Smooth muscle cell (in vitro differentiated cells): ENCODE measurements around the gene FFAR1. TPM values are rescaled to one million over a fixed set of nuclear protein-coding genes. Genes with fewer than 3 reads are reported as not detected.

Source experiments
- DNase-seq: peaks from one replicate; lab custom pipeline; 2025; ENCODE audit not compliant: unreplicated experiment; lab: John Stamatoyannopoulos, UW
- H2AFZ ChIP-seq: fragments of 200-600 bp; sonication (generic); 2 replicates; pipeline ENCODE4 v1.6.0; 2016; ENCODE audit warnings: antibody characterized with exemption, low read depth, mild to moderate bottlenecking
- H3F3A ChIP-seq: fragments of 200-600 bp; sonication (generic); 2 replicates; pipeline ENCODE4 v1.6.0; 2017; ENCODE audit warnings: antibody characterized with exemption, low read depth
- H3K27ac ChIP-seq: fragments of 200-600 bp; sonication (generic); 2 replicates; pipeline ENCODE4 v1.5.1; 2016; ENCODE audit warnings: low read depth, mild to moderate bottlenecking
- H3K27me3 ChIP-seq: fragments of 200-600 bp; sonication (generic); 2 replicates; pipeline ENCODE4 v1.6.1; 2016; ENCODE audit warnings: low read depth, mild to moderate bottlenecking
- H3K36me3 ChIP-seq: fragments of 200-600 bp; sonication (generic); 2 replicates; pipeline ENCODE4 v1.5.1; 2016; ENCODE audit warnings: low read depth
- H3K4me1 ChIP-seq: fragments of 200-600 bp; sonication (generic); 2 replicates; pipeline ENCODE4 v1.5.1; 2016; ENCODE audit warnings: low read depth
- H3K4me2 ChIP-seq: fragments of 200-600 bp; sonication (generic); 2 replicates; pipeline ENCODE4 v1.6.0; 2016; ENCODE audit warnings: mild to moderate bottlenecking
- H3K4me3 ChIP-seq: fragments of 200-600 bp; sonication (generic); 2 replicates; pipeline ENCODE4 v1.5.1; 2016; ENCODE audit warnings: mild to moderate bottlenecking
- H3K79me2 ChIP-seq: fragments of 200-600 bp; sonication (generic); 2 replicates; pipeline ENCODE4 v1.6.0; 2016; ENCODE audit warnings: low read depth, mild to moderate bottlenecking
- H3K9ac ChIP-seq: fragments of 200-600 bp; sonication (generic); 2 replicates; pipeline ENCODE4 v1.6.0; 2016; ENCODE audit warnings: low read depth
- H3K9me3 ChIP-seq: fragments of 200-600 bp; sonication (generic); replicated peaks from 2 replicates; pipeline ENCODE4 v1.5.1; 2016; ENCODE audit warnings: low read depth
- H4K20me1 ChIP-seq: fragments of 200-600 bp; sonication (generic); 2 replicates; pipeline ENCODE4 v1.6.0; 2016; ENCODE audit warnings: low read depth
- CTCF ChIP-seq: fragments of 200-600 bp; sonication (generic); IDR thresholded peaks from 2 replicates; pipeline ENCODE4 v1.5.1; 2017; ENCODE audit warnings: borderline replicate concordance, mild to moderate bottlenecking, antibody characterized with exemption; ENCODE audit not compliant: insufficient read depth, poor library complexity, severe bottlenecking
- WGBS: methylation state at CpG from one replicate; pipeline ENCODE4 v1.1.7; 2016; ENCODE audit warnings: low lambda C conversion rate; 5-methylcytosine and 5-hydroxymethylcytosine counted together
- polyA plus RNA-seq: library from polyadenylated mRNA; unstranded; fragments of >200 nt; fragmentation: Nextera tagmentation; extraction: Ambion mirVana; gene quantifications from 2 replicates; pipeline ENCODE4 v1.2.1, GENCODE V29; 2016
- total RNA-seq: library from RNA; depleted of rRNA; stranded (reverse); fragments of >200 nt; gene quantifications from 2 replicates; pipeline ENCODE4 v1.2.3, GENCODE V29; 2014

FFAR1 gene
- total and polyA plus RNA-seq, 2 experiments from 2014 or later = not detected

GRCh38 chr19:35346193-35347052, 1.3 kb upstream of the FFAR1 start:
- 91% methylated on average over 26 of the region's 28 CpGs for WGBS

GRCh38 chr19:35347930-35348298, 212 bp downstream of the FFAR1 start:
- H3K9ac ChIP-seq = no peak overlapping the region
- H4K20me1 ChIP-seq = no peaks in the 10 kb centered on the region
- TF ChIP-seq CTCF = no peak
- H3K4me1 ChIP-seq = no peaks in the 10 kb centered on the region
- H3K36me3 ChIP-seq = no peaks in the 10 kb centered on the region
- no peaks in the 10 kb centered on the region for H3K9me3 ChIP-seq
- no peaks in the 10 kb centered on the region for H3K79me2 ChIP-seq
- H3K27me3 ChIP-seq = no peaks in the 10 kb centered on the region
- no peak overlapping the region for H3K4me2 ChIP-seq
- DNase-seq = no peak
- no peak overlapping the region for H2AFZ ChIP-seq
- H3K4me3 ChIP-seq = no peak overlapping the region
- no peak overlapping the region for H3K27ac ChIP-seq
- no peaks in the 10 kb centered on the region for H3F3A ChIP-seq
- WGBS = 88% methylated on average over 7 of the region's 7 CpGs

More at GRCh38 chr19:35346193-35347052, 1.3 kb upstream of the FFAR1 start:
- Histone ChIP-seq H3K4me3 (no peak overlapping the region), H2AFZ (no peak overlapping the region), H3K4me2 (no peak overlapping the region), H3F3A (no peaks in the 10 kb centered on the region), H3K4me1 (no peaks in the 10 kb centered on the region), H3K9me3 (no peaks in the 10 kb centered on the region), H3K27ac (no peak overlapping the region), H3K36me3 (no peaks in the 10 kb centered on the region), H3K79me2 (no peaks in the 10 kb centered on the region), H4K20me1 (no peaks in the 10 kb centered on the region), H3K9ac (no peak overlapping the region), H3K27me3 (no peaks in the 10 kb centered on the region)
- DNase-seq = no peak
- TF ChIP-seq CTCF = no peak

DNA sequence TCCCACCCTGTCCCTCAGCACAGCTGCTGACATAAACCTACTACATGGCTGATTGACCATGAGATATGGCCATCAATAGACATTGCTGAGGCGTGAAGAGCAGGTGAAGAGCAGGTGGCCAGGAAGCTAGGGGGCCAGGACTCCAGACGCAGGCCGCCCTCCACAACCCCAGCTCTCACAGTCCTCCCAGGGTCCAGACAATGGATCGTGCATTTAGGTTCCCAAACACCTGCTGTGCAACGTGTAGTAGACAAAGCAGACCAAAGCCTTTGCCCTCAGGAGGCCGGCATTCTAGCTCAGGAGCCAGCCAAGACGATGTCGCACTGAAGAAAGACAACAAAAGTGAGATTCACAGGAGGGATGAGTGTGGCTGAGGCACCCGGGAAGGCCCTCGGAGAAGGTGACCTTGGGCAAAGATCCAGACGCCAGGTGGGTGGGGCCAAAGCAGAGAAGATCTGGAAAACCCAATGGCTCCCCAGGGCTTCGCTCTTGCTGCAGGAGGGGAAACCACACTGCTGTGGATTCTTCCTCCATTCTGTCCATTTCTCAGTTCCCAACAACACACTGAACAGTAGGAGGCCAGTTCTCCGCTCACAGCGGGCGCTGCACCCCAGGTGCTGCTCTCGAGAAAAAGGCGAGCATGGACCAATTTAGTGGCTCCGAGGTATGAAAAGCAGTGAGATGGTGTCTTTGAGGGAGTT, 1.4 kb downstream of the FFAR1 start:
- no peak overlapping the region for H3K9ac ChIP-seq
- H4K20me1 ChIP-seq = no peaks in the 10 kb centered on the region
- H3K27me3 ChIP-seq = no peaks in the 10 kb centered on the region
- H3F3A ChIP-seq = no peaks in the 10 kb centered on the region
- no peak for DNase-seq
- H3K4me2 ChIP-seq = no peak overlapping the region
- no peaks in the 10 kb centered on the region for H3K9me3 ChIP-seq
- 89% methylated on average over 18 of the region's 18 CpGs for WGBS
- no peak overlapping the region for H3K4me3 ChIP-seq
- H3K36me3 ChIP-seq = no peaks in the 10 kb centered on the region
- no peaks in the 10 kb centered on the region for H3K79me2 ChIP-seq
- no peak for TF ChIP-seq CTCF
- no peaks in the 10 kb centered on the region for H3K4me1 ChIP-seq
- no peak overlapping the region for H2AFZ ChIP-seq
- no peak overlapping the region for H3K27ac ChIP-seq
